Measurements from ENCODE around the gene DCTN2. TPM values are rescaled to one million over a fixed set of nuclear protein-coding genes. Genes with fewer than 3 reads are reported as not detected.

Gene DCTN2
- polyA plus RNA-seq, 2 of the 4 experiments (the other 2 are of a cell fraction), result 169 to 211 TPM

DNA sequence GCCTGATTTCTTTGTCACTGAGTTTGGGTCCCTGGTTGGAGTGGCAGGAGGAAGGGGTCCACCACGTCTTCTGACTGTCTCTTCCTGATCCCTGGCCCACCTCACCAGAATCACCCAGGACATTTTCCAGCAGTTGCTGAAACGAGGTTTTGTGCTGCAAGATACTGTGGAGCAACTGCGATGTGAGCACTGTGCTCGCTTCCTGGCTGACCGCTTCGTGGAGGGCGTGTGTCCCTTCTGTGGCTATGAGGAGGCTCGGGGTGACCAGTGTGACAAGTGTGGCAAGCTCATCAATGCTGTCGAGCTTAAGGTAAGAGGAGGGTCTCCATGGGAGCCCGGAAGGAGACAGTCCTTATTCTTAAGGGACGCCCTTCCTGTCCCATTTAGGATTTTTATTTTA is 46.8 kb downstream of the DCTN2 start:
- no peak for FAIRE-seq
- ChIA-PET POLR2A (interaction anchor here (0.9 kb wide), 1 partner anchor 15 kb away, joined by 3 read pairs; no protein-coding TSS in a partner anchor), CTCF (interaction anchor here (1.0 to 1.4 kb wide), 3 partner anchors 11 to 37 kb away, joined by 3 to 5 read pairs (median 3); no protein-coding TSS in a partner anchor)
- H3K4me1 ChIP-seq, result no peaks in the 10 kb centered on the region
- H3K9me3 ChIP-seq, result no peaks in the 10 kb centered on the region
- TF ChIP-seq HOXB5 (CRISPR knock-in tag; IDR thresholded peaks at IDR 0.05) (no peak), TFCP2L1 (CRISPR knock-in tag; IDR thresholded peaks at IDR 0.05) (no peak), ZSCAN20 (CRISPR knock-in tag; IDR thresholded peaks at IDR 0.05) (no peak), FOXS1 (CRISPR knock-in tag; IDR thresholded peaks at IDR 0.05) (no peak), CHD4 (IDR thresholded peaks at IDR 0.05; ENCODE audit: borderline replicate concordance) (no peak), MAFK (IDR thresholded peaks at IDR 0.05; ENCODE audit: partially characterized antibody) (no peak), ZFP36 (IDR thresholded peaks at IDR 0.05; ENCODE audit: borderline replicate concordance, partially characterized antibody) (no peak), POLR2AphosphoS2 (conservative IDR thresholded peaks at IDR 0.05; ENCODE audit: low read length) (no peak), CEBPB (IDR thresholded peaks at IDR 0.05) (no peak; a peak in 1 of 4 replicates), NR3C1 (IDR thresholded peaks at IDR 0.05) (no peak), CBX2 (IDR thresholded peaks at IDR 0.05; ENCODE audit: borderline replicate concordance, low read depth) (no peak), EP300 (IDR thresholded peaks at IDR 0.05) (no peak)
- TF ChIP-seq, protein P1, sequence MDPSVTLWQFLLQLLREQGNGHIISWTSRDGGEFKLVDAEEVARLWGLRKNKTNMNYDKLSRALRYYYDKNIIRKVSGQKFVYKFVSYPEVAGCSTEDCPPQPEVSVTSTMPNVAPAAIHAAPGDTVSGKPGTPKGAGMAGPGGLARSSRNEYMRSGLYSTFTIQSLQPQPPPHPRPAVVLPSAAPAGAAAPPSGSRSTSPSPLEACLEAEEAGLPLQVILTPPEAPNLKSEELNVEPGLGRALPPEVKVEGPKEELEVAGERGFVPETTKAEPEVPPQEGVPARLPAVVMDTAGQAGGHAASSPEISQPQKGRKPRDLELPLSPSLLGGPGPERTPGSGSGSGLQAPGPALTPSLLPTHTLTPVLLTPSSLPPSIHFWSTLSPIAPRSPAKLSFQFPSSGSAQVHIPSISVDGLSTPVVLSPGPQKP (IDR thresholded peaks at IDR 0.05; ENCODE audit: low read depth, low read length), result no peak
- TF ChIP-seq, protein P2, sequence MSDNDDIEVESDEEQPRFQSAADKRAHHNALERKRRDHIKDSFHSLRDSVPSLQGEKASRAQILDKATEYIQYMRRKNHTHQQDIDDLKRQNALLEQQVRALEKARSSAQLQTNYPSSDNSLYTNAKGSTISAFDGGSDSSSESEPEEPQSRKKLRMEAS (IDR thresholded peaks at IDR 0.05), result no peak
- TF ChIP-seq, protein P3, sequence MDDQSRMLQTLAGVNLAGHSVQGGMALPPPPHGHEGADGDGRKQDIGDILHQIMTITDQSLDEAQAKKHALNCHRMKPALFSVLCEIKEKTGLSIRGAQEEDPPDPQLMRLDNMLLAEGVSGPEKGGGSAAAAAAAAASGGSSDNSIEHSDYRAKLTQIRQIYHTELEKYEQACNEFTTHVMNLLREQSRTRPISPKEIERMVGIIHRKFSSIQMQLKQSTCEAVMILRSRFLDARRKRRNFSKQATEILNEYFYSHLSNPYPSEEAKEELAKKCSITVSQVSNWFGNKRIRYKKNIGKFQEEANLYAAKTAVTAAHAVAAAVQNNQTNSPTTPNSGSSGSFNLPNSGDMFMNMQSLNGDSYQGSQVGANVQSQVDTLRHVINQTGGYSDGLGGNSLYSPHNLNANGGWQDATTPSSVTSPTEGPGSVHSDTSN (IDR thresholded peaks at IDR 0.05), result no peak
- TF ChIP-seq, protein P4, sequence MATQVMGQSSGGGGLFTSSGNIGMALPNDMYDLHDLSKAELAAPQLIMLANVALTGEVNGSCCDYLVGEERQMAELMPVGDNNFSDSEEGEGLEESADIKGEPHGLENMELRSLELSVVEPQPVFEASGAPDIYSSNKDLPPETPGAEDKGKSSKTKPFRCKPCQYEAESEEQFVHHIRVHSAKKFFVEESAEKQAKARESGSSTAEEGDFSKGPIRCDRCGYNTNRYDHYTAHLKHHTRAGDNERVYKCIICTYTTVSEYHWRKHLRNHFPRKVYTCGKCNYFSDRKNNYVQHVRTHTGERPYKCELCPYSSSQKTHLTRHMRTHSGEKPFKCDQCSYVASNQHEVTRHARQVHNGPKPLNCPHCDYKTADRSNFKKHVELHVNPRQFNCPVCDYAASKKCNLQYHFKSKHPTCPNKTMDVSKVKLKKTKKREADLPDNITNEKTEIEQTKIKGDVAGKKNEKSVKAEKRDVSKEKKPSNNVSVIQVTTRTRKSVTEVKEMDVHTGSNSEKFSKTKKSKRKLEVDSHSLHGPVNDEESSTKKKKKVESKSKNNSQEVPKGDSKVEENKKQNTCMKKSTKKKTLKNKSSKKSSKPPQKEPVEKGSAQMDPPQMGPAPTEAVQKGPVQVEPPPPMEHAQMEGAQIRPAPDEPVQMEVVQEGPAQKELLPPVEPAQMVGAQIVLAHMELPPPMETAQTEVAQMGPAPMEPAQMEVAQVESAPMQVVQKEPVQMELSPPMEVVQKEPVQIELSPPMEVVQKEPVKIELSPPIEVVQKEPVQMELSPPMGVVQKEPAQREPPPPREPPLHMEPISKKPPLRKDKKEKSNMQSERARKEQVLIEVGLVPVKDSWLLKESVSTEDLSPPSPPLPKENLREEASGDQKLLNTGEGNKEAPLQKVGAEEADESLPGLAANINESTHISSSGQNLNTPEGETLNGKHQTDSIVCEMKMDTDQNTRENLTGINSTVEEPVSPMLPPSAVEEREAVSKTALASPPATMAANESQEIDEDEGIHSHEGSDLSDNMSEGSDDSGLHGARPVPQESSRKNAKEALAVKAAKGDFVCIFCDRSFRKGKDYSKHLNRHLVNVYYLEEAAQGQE (IDR thresholded peaks at IDR 0.05), result no peak
- DNase-seq (ENCODE audit: low read depth in 1 of 2, low spot score in 1 of 2), result no peak
- WGBS (ENCODE audit: missing lambda C conversion rate), result 95% methylated on average over 11 of the region's 11 CpGs
- no peak overlapping the region for H3K4me2 ChIP-seq
- ATAC-seq, result no peak
- no peak overlapping the region for H3K4me3 ChIP-seq
- H3K27ac ChIP-seq, result no peak overlapping the region

DNA sequence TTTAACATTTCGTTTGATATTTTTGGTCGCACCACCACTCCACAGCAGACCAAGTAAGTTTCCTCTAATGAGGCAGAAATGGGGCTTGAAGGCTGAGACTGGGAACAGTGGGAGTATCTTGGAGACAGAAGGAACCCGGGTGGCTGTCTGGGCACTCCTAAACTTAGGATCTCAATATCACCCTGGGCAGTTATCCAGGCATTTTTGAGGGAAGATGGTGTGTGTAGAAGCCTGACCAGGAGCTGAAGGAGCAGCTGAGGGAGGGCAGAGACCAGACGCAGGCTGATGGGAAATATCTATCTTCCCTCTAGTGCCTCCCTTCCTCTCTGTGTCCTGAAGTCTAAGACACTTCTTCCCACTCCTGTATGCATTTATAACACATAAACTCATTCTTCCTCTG is 48.4 kb downstream of the DCTN2 start:
- no peak overlapping the region for H3K4me3 ChIP-seq
- FAIRE-seq (no peak), ATAC-seq (no peak), DNase-seq (ENCODE audit: low read depth in 1 of 2, low spot score in 1 of 2) (no peak)
- no peaks in the 10 kb centered on the region for H3K4me1 ChIP-seq
- WGBS (ENCODE audit: missing lambda C conversion rate), result 91% methylated on average over 4 of the region's 4 CpGs
- no peak overlapping the region for H3K4me2 ChIP-seq
- TF ChIP-seq HEYL (CRISPR knock-in tag; IDR thresholded peaks at IDR 0.05) (no peak), CHD4 (IDR thresholded peaks at IDR 0.05; ENCODE audit: borderline replicate concordance) (no peak), HOXB13 (CRISPR knock-in tag; IDR thresholded peaks at IDR 0.05; ENCODE audit: low read depth) (no peak), FOSL2 (IDR thresholded peaks at IDR 0.05) (no peak), FOSL2 (CRISPR knock-in tag; IDR thresholded peaks at IDR 0.05) (no peak), NPAS2 (CRISPR knock-in tag; IDR thresholded peaks at IDR 0.05; ENCODE audit: borderline replicate concordance) (no peak), SREBF2 (IDR thresholded peaks at IDR 0.05) (no peak), MYC (IDR thresholded peaks at IDR 0.05; ENCODE audit: borderline replicate concordance, low read length) (no peak), ESRRA (IDR thresholded peaks at IDR 0.05; ENCODE audit: borderline replicate concordance, low read length) (no peak)
- TF ChIP-seq, protein P5, sequence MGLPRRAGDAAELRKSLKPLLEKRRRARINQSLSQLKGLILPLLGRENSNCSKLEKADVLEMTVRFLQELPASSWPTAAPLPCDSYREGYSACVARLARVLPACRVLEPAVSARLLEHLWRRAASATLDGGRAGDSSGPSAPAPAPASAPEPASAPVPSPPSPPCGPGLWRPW (IDR thresholded peaks at IDR 0.05), result no peak
- TF ChIP-seq, protein P4 (IDR thresholded peaks at IDR 0.05), result no peak
- ChIA-PET CTCF (no interaction called here), POLR2A (no interaction called here)
- no peak overlapping the region for H3K27ac ChIP-seq
- no peaks in the 10 kb centered on the region for H3K9me3 ChIP-seq

Data from A549 (cell line).